HG02884 (cell line): ENCODE measurements around the gene TTLL9.

ENCODE experiments used
- ATAC-seq: cut with Tn5 transposase; IDR thresholded peaks from one replicate; pipeline ENCODE4 v1.9.1; 2021; ENCODE audit warnings: mild to moderate bottlenecking, moderate library complexity; ENCODE audit not compliant: unreplicated experiment

TTLL9 gene

GRCh38 chr20:31936420-31936819 is 66.0 kb downstream of the TTLL9 start:
- no peak for ATAC-seq

GRCh38 chr20:31937820-31938219 is 67.4 kb downstream of the TTLL9 start:
- no peak for ATAC-seq

GRCh38 chr20:31939661-31940060 is 69.2 kb downstream of the TTLL9 start:
- ATAC-seq = no peak

GRCh38 chr20:31943052-31943471 is 72.6 kb downstream of the TTLL9 start:
- no peak for ATAC-seq

- no peak for ATAC-seq
Observed at GRCh38 chr20:31945319-31945718, 74.9 kb downstream of the TTLL9 start.

GRCh38 chr20:31945785-31946184 is 75.4 kb downstream of the TTLL9 start:
- ATAC-seq = no peak

- no peak for ATAC-seq
Observed at GRCh38 chr20:31948008-31948407, 77.6 kb downstream of the TTLL9 start.

GRCh38 chr20:31949877-31950646 is 79.6 kb downstream of the TTLL9 start:
- ATAC-seq = no peak

GRCh38 chr20:31951203-31951529 is 80.7 kb downstream of the TTLL9 start:
- ATAC-seq = no peak

GRCh38 chr20:31951530-31952453 is 81.4 kb downstream of the TTLL9 start, which contains the start of gene PDRG1:
PDRG1 (minus strand) TSS chr20:31952046; CDS start chr20:31951961, 85 bp downstream.
- peak; percentile 90 for ATAC-seq

- ATAC-seq = no peak
Observed at GRCh38 chr20:31953556-31954148, 83.2 kb downstream of the TTLL9 start.

- no peak for ATAC-seq
Observed at GRCh38 chr20:31954500-31954899, 84.1 kb downstream of the TTLL9 start.

GRCh38 chr20:31956556-31957526 is 86.4 kb downstream of the TTLL9 start:
- no peak for ATAC-seq

- ATAC-seq = no peak
Observed at GRCh38 chr20:31962761-31963160, 92.3 kb downstream of the TTLL9 start.

- no peak for ATAC-seq
Observed at GRCh38 chr20:31963889-31964288, 93.5 kb downstream of the TTLL9 start.

- ATAC-seq = no peak
Observed at GRCh38 chr20:31966991-31967655, 96.7 kb downstream of the TTLL9 start.

GRCh38 chr20:31967830-31968249 is 97.4 kb downstream of the TTLL9 start, which contains the start of gene XKR7:
XKR7 (plus strand) TSS chr20:31968151; CDS start chr20:31968176, 25 bp downstream.
- no peak for ATAC-seq

GRCh38 chr20:31968291-31969126 is 98.1 kb downstream of the TTLL9 start:
- ATAC-seq = no peak

- ATAC-seq = no peak
Observed at GRCh38 chr20:31969991-31970390, 99.6 kb downstream of the TTLL9 start.
